Uterus (tissue), 2 donors: ENCODE results near the gene SPOCK1.

ENCODE experiments used
- CTCF ChIP-seq, 4 experiments: fragments of 200-600 bp in 2 of 4; fragments of 450-650 bp in 2 of 4; sonication (generic) in 2 of 4; IDR thresholded peaks; one replicate each; pipeline ENCODE4 v1.5.1; 2016 to 2019; ENCODE audit warnings: antibody characterized with exemption in 4 of 4, mild to moderate bottlenecking in 2 of 4, moderate library complexity in 1 of 4
- POLR2A ChIP-seq, 2 donors: fragments of 450-650 bp; IDR thresholded peaks; one replicate each; pipeline ENCODE4 v1.6.1; 2016; ENCODE audit warnings: antibody characterized with exemption in 2 of 2, mild to moderate bottlenecking in 1 of 2, moderate library complexity in 1 of 2

- TF ChIP-seq POLR2A (IDR thresholded peaks at IDR 0.05): no peak
- TF ChIP-seq CTCF (IDR thresholded peaks at IDR 0.05): no peak
Observed at GRCh38 chr5:137190031-137190430, 309.1 kb downstream of the SPOCK1 start.
